Germinal center (tissue), 1 donor: ENCODE data around the gene SLC22A15.
"Not testable (repeated sequence)": the region's sequence is repeated elsewhere in the genome, so short reads cannot be mapped to it uniquely, and the experiment has no call there.

Experiments used
- DNase-seq: peaks from one replicate; pipeline ENCODE4 v3.0.0; 2012; ENCODE audit warnings: mixed read lengths, low spot score

Gene SLC22A15

GRCh38 chr1:116033322-116033721 is 57.0 kb downstream of the SLC22A15 start:
- DNase-seq, result no peak

- DNase-seq, result no peak
Measured at GRCh38 chr1:116036255-116036654, 59.9 kb downstream of the SLC22A15 start.

GRCh38 chr1:116038679-116039078 is 62.4 kb downstream of the SLC22A15 start:
- no peak for DNase-seq

GRCh38 chr1:116044071-116044470 is 67.8 kb downstream of the SLC22A15 start:
- DNase-seq, result no peak

- not testable (repeated sequence) for DNase-seq
Measured at GRCh38 chr1:116046933-116047332, 70.6 kb downstream of the SLC22A15 start.

GRCh38 chr1:116051896-116052295 is 75.6 kb downstream of the SLC22A15 start:
- not testable (repeated sequence) for DNase-seq

- no peak for DNase-seq
Measured at GRCh38 chr1:116062201-116062600, 85.9 kb downstream of the SLC22A15 start.

GRCh38 chr1:116064616-116065015 is 88.3 kb downstream of the SLC22A15 start:
- DNase-seq, result no peak

GRCh38 chr1:116066868-116067565 is 90.7 kb downstream of the SLC22A15 start:
- DNase-seq, result no peak

- DNase-seq, result no peak
Measured at GRCh38 chr1:116067566-116067890, 91.2 kb downstream of the SLC22A15 start.

GRCh38 chr1:116075575-116075974 is 99.3 kb downstream of the SLC22A15 start:
- DNase-seq, result no peak

- no peak for DNase-seq
Measured at GRCh38 chr1:116075990-116076389, 99.7 kb downstream of the SLC22A15 start.

GRCh38 chr1:116076831-116077230 is 100.5 kb downstream of the SLC22A15 start:
- DNase-seq, result no peak

GRCh38 chr1:116078699-116079223 is 102.4 kb downstream of the SLC22A15 start:
- DNase-seq, result no peak

GRCh38 chr1:116087628-116088027 is 111.3 kb downstream of the SLC22A15 start:
- DNase-seq, result no peak

GRCh38 chr1:116089870-116090269 is 113.6 kb downstream of the SLC22A15 start:
- no peak for DNase-seq

- no peak for DNase-seq
Measured at GRCh38 chr1:116091083-116091482, 114.8 kb downstream of the SLC22A15 start.

- DNase-seq, result no peak
Measured at GRCh38 chr1:116092752-116093489, 116.6 kb downstream of the SLC22A15 start.

GRCh38 chr1:116095027-116095426 is 118.7 kb downstream of the SLC22A15 start:
- no peak for DNase-seq

- no peak for DNase-seq
Measured at GRCh38 chr1:116096013-116096618, 119.8 kb downstream of the SLC22A15 start.

- DNase-seq, result no peak
Measured at GRCh38 chr1:116097626-116098025, 121.3 kb downstream of the SLC22A15 start.

GRCh38 chr1:116099379-116099778 is 123.1 kb downstream of the SLC22A15 start:
- DNase-seq, result no peak

- no peak for DNase-seq
Measured at GRCh38 chr1:116099919-116100318, 123.6 kb downstream of the SLC22A15 start.
